ENCODE results near the gene ITGAD. TPM values are rescaled to one million over a fixed set of nuclear protein-coding genes. Genes with fewer than 3 reads are reported as not detected.

Gene ITGAD
- total and polyA plus RNA-seq, 2 of the 13 experiments (the other 11 are each of a cell fraction or from before 2014, with no cell fraction given) = not detected

DNA sequence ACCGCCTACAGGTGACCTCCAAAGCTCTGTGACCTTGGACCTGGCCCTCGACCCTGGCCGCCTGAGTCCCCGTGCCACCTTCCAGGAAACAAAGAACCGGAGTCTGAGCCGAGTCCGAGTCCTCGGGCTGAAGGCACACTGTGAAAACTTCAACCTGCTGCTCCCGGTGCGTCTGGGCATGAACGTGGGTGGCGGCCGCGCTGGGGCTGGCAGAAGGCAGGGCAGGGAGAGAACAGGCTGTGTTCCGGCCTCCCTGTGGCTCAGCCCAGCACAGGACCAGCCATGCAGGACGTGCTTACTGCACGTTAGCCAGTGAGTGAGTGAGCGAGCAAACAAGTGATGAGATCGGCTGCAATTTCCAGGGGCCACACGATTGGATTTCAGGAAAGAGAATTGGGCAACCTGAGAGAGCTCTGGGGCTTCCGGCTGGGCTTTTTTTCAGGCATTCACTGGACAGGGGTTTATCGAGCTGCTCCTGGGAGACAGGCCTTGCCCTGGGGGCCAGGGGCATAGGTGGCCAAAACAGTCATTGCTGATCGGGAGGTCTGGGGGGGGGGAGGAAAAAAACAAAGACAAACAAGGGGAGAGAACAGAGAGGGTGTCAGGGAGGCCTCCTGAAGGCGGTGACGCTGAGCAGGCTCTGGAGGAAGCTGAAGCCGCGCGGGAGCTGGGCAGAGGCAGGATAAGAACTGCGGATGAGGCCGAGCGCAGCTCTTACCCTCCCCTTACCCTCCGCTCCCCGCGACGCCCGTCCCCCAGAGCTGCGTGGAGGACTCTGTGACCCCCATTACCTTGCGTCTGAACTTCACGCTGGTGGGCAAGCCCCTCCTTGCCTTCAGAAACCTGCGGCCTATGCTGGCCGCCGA is 21.3 kb upstream of the ITGAD start (continued):
- TF ChIP-seq, protein P1, sequence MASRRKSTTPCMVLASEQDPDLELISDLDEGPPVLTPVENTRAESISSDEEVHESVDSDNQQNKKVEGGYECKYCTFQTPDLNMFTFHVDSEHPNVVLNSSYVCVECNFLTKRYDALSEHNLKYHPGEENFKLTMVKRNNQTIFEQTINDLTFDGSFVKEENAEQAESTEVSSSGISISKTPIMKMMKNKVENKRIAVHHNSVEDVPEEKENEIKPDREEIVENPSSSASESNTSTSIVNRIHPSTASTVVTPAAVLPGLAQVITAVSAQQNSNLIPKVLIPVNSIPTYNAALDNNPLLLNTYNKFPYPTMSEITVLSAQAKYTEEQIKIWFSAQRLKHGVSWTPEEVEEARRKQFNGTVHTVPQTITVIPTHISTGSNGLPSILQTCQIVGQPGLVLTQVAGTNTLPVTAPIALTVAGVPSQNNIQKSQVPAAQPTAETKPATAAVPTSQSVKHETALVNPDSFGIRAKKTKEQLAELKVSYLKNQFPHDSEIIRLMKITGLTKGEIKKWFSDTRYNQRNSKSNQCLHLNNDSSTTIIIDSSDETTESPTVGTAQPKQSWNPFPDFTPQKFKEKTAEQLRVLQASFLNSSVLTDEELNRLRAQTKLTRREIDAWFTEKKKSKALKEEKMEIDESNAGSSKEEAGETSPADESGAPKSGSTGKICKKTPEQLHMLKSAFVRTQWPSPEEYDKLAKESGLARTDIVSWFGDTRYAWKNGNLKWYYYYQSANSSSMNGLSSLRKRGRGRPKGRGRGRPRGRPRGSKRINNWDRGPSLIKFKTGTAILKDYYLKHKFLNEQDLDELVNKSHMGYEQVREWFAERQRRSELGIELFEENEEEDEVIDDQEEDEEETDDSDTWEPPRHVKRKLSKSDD (CRISPR knock-in tag; IDR thresholded peaks at IDR 0.05; ENCODE audit: low read depth) = no peak
- TF ChIP-seq RORA (CRISPR knock-in tag; IDR thresholded peaks at IDR 0.05) (no peak), SSRP1 (CRISPR knock-in tag; IDR thresholded peaks at IDR 0.05) (no peak), ZFP36L2 (CRISPR knock-in tag; IDR thresholded peaks at IDR 0.05) (no peak), CBX5 (CRISPR knock-in tag; IDR thresholded peaks at IDR 0.05; ENCODE audit: borderline replicate concordance) (no peak), ZNF333 (CRISPR knock-in tag; IDR thresholded peaks at IDR 0.05; ENCODE audit: borderline replicate concordance) (no peak), ZBTB40 (IDR thresholded peaks at IDR 0.05) (no peak), ZBTB40 (CRISPR knock-in tag; IDR thresholded peaks at IDR 0.05) (peak; percentile 44; the same call in 1 of the 2 replicates), NRL (CRISPR knock-in tag; IDR thresholded peaks at IDR 0.05; ENCODE audit: borderline replicate concordance) (0 out of 2 replicates have a peak, but pooled peaks have one; percentile 53)
- TF ChIP-seq, protein P2, sequence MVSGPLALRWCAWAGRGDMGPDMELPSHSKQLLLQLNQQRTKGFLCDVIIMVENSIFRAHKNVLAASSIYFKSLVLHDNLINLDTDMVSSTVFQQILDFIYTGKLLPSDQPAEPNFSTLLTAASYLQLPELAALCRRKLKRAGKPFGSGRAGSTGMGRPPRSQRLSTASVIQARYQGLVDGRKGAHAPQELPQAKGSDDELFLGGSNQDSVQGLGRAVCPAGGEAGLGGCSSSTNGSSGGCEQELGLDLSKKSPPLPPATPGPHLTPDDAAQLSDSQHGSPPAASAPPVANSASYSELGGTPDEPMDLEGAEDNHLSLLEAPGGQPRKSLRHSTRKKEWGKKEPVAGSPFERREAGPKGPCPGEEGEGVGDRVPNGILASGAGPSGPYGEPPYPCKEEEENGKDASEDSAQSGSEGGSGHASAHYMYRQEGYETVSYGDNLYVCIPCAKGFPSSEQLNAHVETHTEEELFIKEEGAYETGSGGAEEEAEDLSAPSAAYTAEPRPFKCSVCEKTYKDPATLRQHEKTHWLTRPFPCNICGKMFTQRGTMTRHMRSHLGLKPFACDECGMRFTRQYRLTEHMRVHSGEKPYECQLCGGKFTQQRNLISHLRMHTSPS (CRISPR knock-in tag; IDR thresholded peaks at IDR 0.05; ENCODE audit: low read depth) = peak; percentile 28; the same call in 1 of the 2 replicates
- TF ChIP-seq, protein P3, sequence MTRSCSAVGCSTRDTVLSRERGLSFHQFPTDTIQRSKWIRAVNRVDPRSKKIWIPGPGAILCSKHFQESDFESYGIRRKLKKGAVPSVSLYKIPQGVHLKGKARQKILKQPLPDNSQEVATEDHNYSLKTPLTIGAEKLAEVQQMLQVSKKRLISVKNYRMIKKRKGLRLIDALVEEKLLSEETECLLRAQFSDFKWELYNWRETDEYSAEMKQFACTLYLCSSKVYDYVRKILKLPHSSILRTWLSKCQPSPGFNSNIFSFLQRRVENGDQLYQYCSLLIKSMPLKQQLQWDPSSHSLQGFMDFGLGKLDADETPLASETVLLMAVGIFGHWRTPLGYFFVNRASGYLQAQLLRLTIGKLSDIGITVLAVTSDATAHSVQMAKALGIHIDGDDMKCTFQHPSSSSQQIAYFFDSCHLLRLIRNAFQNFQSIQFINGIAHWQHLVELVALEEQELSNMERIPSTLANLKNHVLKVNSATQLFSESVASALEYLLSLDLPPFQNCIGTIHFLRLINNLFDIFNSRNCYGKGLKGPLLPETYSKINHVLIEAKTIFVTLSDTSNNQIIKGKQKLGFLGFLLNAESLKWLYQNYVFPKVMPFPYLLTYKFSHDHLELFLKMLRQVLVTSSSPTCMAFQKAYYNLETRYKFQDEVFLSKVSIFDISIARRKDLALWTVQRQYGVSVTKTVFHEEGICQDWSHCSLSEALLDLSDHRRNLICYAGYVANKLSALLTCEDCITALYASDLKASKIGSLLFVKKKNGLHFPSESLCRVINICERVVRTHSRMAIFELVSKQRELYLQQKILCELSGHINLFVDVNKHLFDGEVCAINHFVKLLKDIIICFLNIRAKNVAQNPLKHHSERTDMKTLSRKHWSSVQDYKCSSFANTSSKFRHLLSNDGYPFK (CRISPR knock-in tag; IDR thresholded peaks at IDR 0.05; ENCODE audit: borderline replicate concordance) = no peak

Data from HepG2 (cell line).